A549 (cell line): ENCODE measurements around the gene RNF26. TPM values are rescaled to one million over a fixed set of nuclear protein-coding genes. Genes with fewer than 3 reads are reported as not detected.

Experiments used
- ATAC-seq, 2 experiments: fragments of 200-7000 bp in 1 of 2; fragments of >200 bp in 1 of 2; cut with Nextera tagmentation in 1 of 2; cut with Tn5 transposase in 1 of 2; 3 replicates each; pipeline versions ENCODE4 v1.8.0 to v1.9.1; 2018 to 2020; ENCODE audit warnings: mild to moderate bottlenecking in 1 of 2, moderate library complexity in 1 of 2
- CTCF ChIA-PET: fragments of 300-600 bp; sonication (Branson Sonifier 250); formaldehyde crosslinking; extraction: SDS; loops from one replicate; lab custom pipeline; 2021; ENCODE audit warnings: antibody characterized with exemption, inconsistent platforms; lab: Yijun Ruan, JAX
- POLR2A ChIA-PET: fragments of 350-600 bp; formaldehyde crosslinking; extraction: SDS; loops from one replicate; lab custom pipeline; 2021; ENCODE audit warnings: antibody characterized with exemption, inconsistent platforms; lab: Yijun Ruan, JAX
- DNase-seq, 2 experiments: peaks; one replicate each; pipeline versions ENCODE4 v3.0.0 to v3.0.0-alpha.2; 2011 to 2016; ENCODE audit warnings: low read depth in 1 of 2, low spot score in 1 of 2
- FAIRE-seq: peaks from 2 replicates; lab custom pipeline; 2011; peaks lifted over from hg19 to GRCh38; lab: Jason Lieb, UNC
- H3K27ac ChIP-seq, 2 experiments: fragments of >200 bp; sonication (Bioruptor Twin); formaldehyde crosslinking; 3 replicates each; pipeline ENCODE4 v1.5.1; 2016 to 2017
- H3K4me1 ChIP-seq: fragments of >200 bp; sonication (Bioruptor Twin); formaldehyde crosslinking; 3 replicates; pipeline ENCODE4 v1.6.1; 2016
- H3K4me2 ChIP-seq: fragments of >200 bp; sonication (Bioruptor Twin); formaldehyde crosslinking; 3 replicates; pipeline ENCODE4 v1.6.1; 2016
- H3K4me3 ChIP-seq: fragments of >200 bp; sonication (Bioruptor Twin); formaldehyde crosslinking; 3 replicates; pipeline ENCODE4 v1.5.1; 2016
- H3K9me3 ChIP-seq: fragments of >200 bp; sonication (Bioruptor Twin); formaldehyde crosslinking; 3 replicates; pipeline ENCODE4 v1.6.1; 2016
- CHD4 ChIP-seq: fragments of 200-600 bp; sonication (generic); IDR thresholded peaks from 2 replicates; pipeline ENCODE4 v1.6.1; 2016; ENCODE audit warnings: antibody characterized with exemption, mild to moderate bottlenecking, borderline replicate concordance
- EHF ChIP-seq: fragments of 250-450 bp; sonication (Bioruptor Pico); IDR thresholded peaks from 2 replicates; pipeline ENCODE4 v1.5.0; 2020; ENCODE audit warnings: mild to moderate bottlenecking
- EHMT2 ChIP-seq: fragments of 200-600 bp; sonication (generic); IDR thresholded peaks from 2 replicates; pipeline ENCODE4 v1.6.1; 2016; ENCODE audit warnings: antibody characterized with exemption, low read depth, mild to moderate bottlenecking, moderate library complexity
- ELK1 ChIP-seq: fragments of 150-350 bp; IDR thresholded peaks from 2 replicates; pipeline ENCODE4 v1.6.1; 2014; ENCODE audit warnings: low read depth, mild to moderate bottlenecking, low read length
- EP300 ChIP-seq, 2 experiments: fragments of >200 bp; sonication (Bioruptor Twin); formaldehyde crosslinking; IDR thresholded peaks; 2 replicates in 1 of 2; 3 replicates in 1 of 2; pipeline ENCODE4 v1.6.1; 2016 to 2017
- FOSL2 ChIP-seq, 2 experiments: fragments of 450-650 bp in 1 of 2; fragments of >200 bp in 1 of 2; sonication (Bioruptor Twin) in 1 of 2; formaldehyde crosslinking; IDR thresholded peaks; 2 replicates each; pipeline versions ENCODE4 v1.5.0 to v1.6.1; 2016 to 2020; ENCODE audit warnings: mild to moderate bottlenecking in 1 of 2, moderate library complexity in 1 of 2
- GATA3 ChIP-seq: IDR thresholded peaks from 2 replicates; pipeline ENCODE4 v1.6.1; 2012; ENCODE audit warnings: borderline replicate concordance
- HDAC2 ChIP-seq: fragments of 200-600 bp; sonication (generic); IDR thresholded peaks from 2 replicates; pipeline ENCODE4 v1.6.1; 2016
- HOXB13 ChIP-seq: fragments of 250-450 bp; sonication (Bioruptor Pico); IDR thresholded peaks from 2 replicates; pipeline ENCODE4 v1.5.0; 2020; ENCODE audit warnings: low read depth, mild to moderate bottlenecking, moderate library complexity
- HOXB5 ChIP-seq: fragments of 250-450 bp; sonication (Bioruptor Pico); IDR thresholded peaks from 2 replicates; pipeline ENCODE4 v1.5.0; 2020; ENCODE audit warnings: mild to moderate bottlenecking, moderate library complexity
- JUN ChIP-seq, 2 experiments: fragments of >200 bp; sonication (Bioruptor Twin); formaldehyde crosslinking; IDR thresholded peaks; 2 replicates in 1 of 2; 3 replicates in 1 of 2; pipeline ENCODE4 v1.6.1; 2016 to 2017
- KDM1A ChIP-seq: fragments of 200-600 bp; sonication (generic); IDR thresholded peaks from 2 replicates; pipeline ENCODE4 v1.6.1; 2016; ENCODE audit warnings: low read depth, mild to moderate bottlenecking
- KDM5A ChIP-seq: fragments of 200-600 bp; sonication (generic); IDR thresholded peaks from 2 replicates; pipeline ENCODE4 v1.6.1; 2016; ENCODE audit warnings: antibody characterized with exemption, mild to moderate bottlenecking
- MAX ChIP-seq: IDR thresholded peaks from 2 replicates; pipeline ENCODE4 v1.6.1; 2012
- PBX3 ChIP-seq: IDR thresholded peaks from 2 replicates; pipeline ENCODE4 v1.6.1; 2012
- PHF8 ChIP-seq: fragments of 200-600 bp; sonication (generic); IDR thresholded peaks from 2 replicates; pipeline ENCODE4 v1.6.1; 2016; ENCODE audit warnings: low read depth, mild to moderate bottlenecking, antibody characterized with exemption, moderate library complexity, borderline replicate concordance
- POLR2A ChIP-seq: IDR thresholded peaks from 2 replicates; pipeline ENCODE4 v1.6.1; 2012; ENCODE audit warnings: mild to moderate bottlenecking, low read length
- POLR2AphosphoS2 ChIP-seq: conservative IDR thresholded peaks from 2 replicates; pipeline ENCODE4 v1.6.1; 2012; ENCODE audit warnings: low read length, improper control_type of control experiment, inconsistent platforms
- RARB ChIP-seq: fragments of 250-450 bp; sonication (Bioruptor Pico); IDR thresholded peaks from 2 replicates; pipeline ENCODE4 v1.8.0; 2021; ENCODE audit warnings: mild to moderate bottlenecking, moderate library complexity
- REST ChIP-seq: fragments of 200-600 bp; sonication (generic); IDR thresholded peaks from 2 replicates; pipeline ENCODE4 v1.6.1; 2016; ENCODE audit warnings: antibody characterized with exemption, mild to moderate bottlenecking, moderate library complexity
- RFX5 ChIP-seq: fragments of 450-650 bp; IDR thresholded peaks from 2 replicates; pipeline ENCODE4 v1.7.1; 2014; ENCODE audit warnings: antibody characterized with exemption, mild to moderate bottlenecking, moderate library complexity
- RNF2 ChIP-seq: fragments of 200-600 bp; sonication (generic); IDR thresholded peaks from 2 replicates; pipeline ENCODE4 v1.6.1; 2016; ENCODE audit warnings: low read depth, mild to moderate bottlenecking, antibody characterized with exemption, moderate library complexity, borderline replicate concordance
- SREBF2 ChIP-seq: fragments of 450-650 bp; IDR thresholded peaks from 2 replicates; pipeline ENCODE4 v1.6.1; 2014; ENCODE audit warnings: mild to moderate bottlenecking, moderate library complexity
- WGBS: methylation state at CpG from one replicate; pipeline ENCODE4 v1.1.6; 2017; ENCODE audit errors: missing lambda C conversion rate; 5-methylcytosine and 5-hydroxymethylcytosine counted together
- polyA minus RNA-seq: library from RNA; depleted of rRNA, polyadenylated mRNA; stranded (reverse); fragments of >200 nt; gene quantifications from 2 replicates; pipeline ENCODE4 v1.2.3, GENCODE V29; 2011; rRNA and poly(A)+ RNA removed
- polyA plus RNA-seq, 4 experiments: library from polyadenylated mRNA; depleted of rRNA in 3 of 4; stranded (reverse); fragments of >200 nt; fragmentation: RNase III in 1 of 4; extraction: RNeasy Plus Mini Kit Qiagen cat#74134 plus additional on column Dnase treatment in 1 of 4; gene quantifications; 2 replicates in 3 of 4; 3 replicates in 1 of 4; pipeline ENCODE4 v1.2.3, GENCODE V29; 2011 to 2017

RNF26 gene
- 23.5 and 28.4 TPM in 2 replicates for polyA plus RNA-seq (2011; rRNA removed)
- polyA plus RNA-seq (2012; cell fraction: cytosol; rRNA removed): 36.1 and 47.3 TPM in 2 replicates
- 31.5 and 31.7 TPM in 2 replicates for polyA plus RNA-seq (2012; cell fraction: nucleus; rRNA removed)
- 23.3 to 26.5 TPM (median 25.4 TPM) in 3 replicates for polyA plus RNA-seq (2017; fragmentation: RNase III; extraction: RNeasy Plus Mini Kit Qiagen cat#74134 plus additional on column Dnase treatment)
- polyA minus RNA-seq: 54.7 and 63.3 TPM in 2 replicates

- POLR2A ChIA-PET: no interaction called here
- no peak for TF ChIP-seq EHMT2
- TF ChIP-seq JUN (IDR thresholded peaks at IDR 0.05): peak in 1 of 2 experiments; percentile 65; a peak in 1 of 5 replicates
- no peak for TF ChIP-seq HOXB13 (CRISPR knock-in tag)
- TF ChIP-seq MAX: peak; percentile 32; the same call in 1 of the 2 replicates
- TF ChIP-seq SREBF2: no peak
- TF ChIP-seq KDM5A: peak; percentile 96
- peak; percentile 53 for TF ChIP-seq POLR2A
- no peak for TF ChIP-seq GATA3
- TF ChIP-seq POLR2AphosphoS2: no peak
- TF ChIP-seq RNF2: no peak
- TF ChIP-seq CHD4: no peak
- TF ChIP-seq ELK1: no peak
- no peak for TF ChIP-seq KDM1A
- TF ChIP-seq HDAC2: 0 out of 2 replicates have a peak, but pooled peaks have one; percentile 55
- TF ChIP-seq RFX5: 0 out of 2 replicates have a peak, but pooled peaks have one; percentile 45
- 0 out of 2 replicates have a peak, but pooled peaks have one; percentile 49 for TF ChIP-seq PHF8
- TF ChIP-seq, all 56 proteins: peak for 7
- ATAC-seq: peak; percentile 81 to 89
- H3K27ac ChIP-seq: peak within 1 kb of the TSS; percentile 79 to 94
- H3K4me3 ChIP-seq: peak within 1 kb of the TSS; percentile 72
- no peaks in the 10 kb centered on the region for H3K9me3 ChIP-seq
- H3K4me1 ChIP-seq: peaks cover 19% of the 10 kb centered on the region
- CTCF ChIA-PET: interaction anchor here (0.7 to 7.7 kb wide), 4 partner anchors 12 to 40 kb away, joined by 3 to 123 read pairs (median 36); no protein-coding TSS in a partner anchor
- peak within 1 kb of the TSS; percentile 79 for H3K4me2 ChIP-seq
- DNase-seq: peak; percentile 96 to 97
- WGBS: under 1% methylated on average over 34 of the region's 54 CpGs
- FAIRE-seq: no peak
Measured at GRCh38 chr11:119334174-119334930, at the start of gene RNF26. TSS of gene RNF26 (plus strand) at chr11:119334527. CDS start at chr11:119335123, 596 bp downstream.

- Histone ChIP-seq H3K27ac (no peak overlapping the region), H3K9me3 (peaks cover 2% of the 10 kb centered on the region; the same call in 2 of the 3 replicates), H3K4me2 (no peak overlapping the region), H3K4me3 (no peak overlapping the region), H3K4me1 (no peaks in the 10 kb centered on the region)
- POLR2A ChIA-PET: interaction anchor here (1.3 kb wide), 1 partner anchor 191 kb away, joined by 3 read pairs; no protein-coding TSS in a partner anchor
- DNase-seq: no peak
- CTCF ChIA-PET: interaction anchor here (0.6 to 2.3 kb wide), 11 partner anchors 12 to 116 kb away, joined by 3 to 7 read pairs (median 4); partner anchors contain the start of gene CBL
- no peak for TF ChIP-seq HOXB13 (CRISPR knock-in tag)
- TF ChIP-seq HOXB5 (CRISPR knock-in tag): no peak
- no peak for TF ChIP-seq RARB
- TF ChIP-seq PBX3: no peak
- no peak for TF ChIP-seq POLR2A
- TF ChIP-seq SREBF2: no peak
- TF ChIP-seq PHF8: no peak
- no peak for TF ChIP-seq FOSL2 (IDR thresholded peaks at IDR 0.05)
- TF ChIP-seq FOSL2 (CRISPR knock-in tag; IDR thresholded peaks at IDR 0.05): no peak
- TF ChIP-seq ELK1: no peak
- no peak for TF ChIP-seq EHF (CRISPR knock-in tag)
- TF ChIP-seq EP300 (IDR thresholded peaks at IDR 0.05): no peak
- TF ChIP-seq REST: no peak
- FAIRE-seq: no peak
- no peak for ATAC-seq
- WGBS: 98% methylated on average over 9 of the region's 9 CpGs
Measured at GRCh38 chr11:119285431-119285830, 48.9 kb upstream of the RNF26 start.
